GM18507 (cell line): Measurements from ENCODE around the gene DICER1.

ENCODE experiments used
- DNase-seq: peaks from one replicate; pipeline ENCODE4 v3.0.0; 2011; ENCODE audit warnings: low read depth; ENCODE audit not compliant: insufficient read length; ENCODE audit errors: extremely low spot score
- FAIRE-seq: peaks from 2 replicates; lab custom pipeline; 2011; peaks lifted over from hg19 to GRCh38; lab: Jason Lieb, UNC

DICER1 gene

GRCh38 chr14:95132760-95133159 lies 24.6 kb downstream of the DICER1 start:
- no peak for FAIRE-seq
- no peak for DNase-seq

GRCh38 chr14:95130549-95130948 lies 26.8 kb downstream of the DICER1 start:
- DNase-seq (no peak), FAIRE-seq (no peak)

- DNase-seq, result no peak
- no peak for FAIRE-seq
Observed at GRCh38 chr14:95128140-95128539, 29.2 kb downstream of the DICER1 start.

GRCh38 chr14:95127531-95127911 lies 29.8 kb downstream of the DICER1 start:
- no peak for FAIRE-seq
- DNase-seq, result no peak

GRCh38 chr14:95126906-95127530 lies 30.3 kb downstream of the DICER1 start:
- DNase-seq, result no peak
- FAIRE-seq, result no peak

GRCh38 chr14:95125915-95126314 lies 31.4 kb downstream of the DICER1 start:
- no peak for DNase-seq

GRCh38 chr14:95125221-95125620 lies 32.1 kb downstream of the DICER1 start:
- FAIRE-seq, result no peak

More at GRCh38 chr14:95125915-95126314, 31.4 kb downstream of the DICER1 start:
- FAIRE-seq, result no peak

GRCh38 chr14:95123891-95124579 lies 33.3 kb downstream of the DICER1 start:
- FAIRE-seq (no peak), DNase-seq (no peak)

More at GRCh38 chr14:95125221-95125620, 32.1 kb downstream of the DICER1 start:
- no peak for DNase-seq

- no peak for FAIRE-seq
- DNase-seq, result no peak
Observed at GRCh38 chr14:95122621-95122945, 34.7 kb downstream of the DICER1 start.

GRCh38 chr14:95121911-95122620 lies 35.3 kb downstream of the DICER1 start:
- DNase-seq (no peak), FAIRE-seq (no peak)

- FAIRE-seq, result no peak
- no peak for DNase-seq
Observed at GRCh38 chr14:95119336-95119735, 38.0 kb downstream of the DICER1 start.

- FAIRE-seq, result no peak
Observed at GRCh38 chr14:95117937-95118721, 39.2 kb downstream of the DICER1 start.

GRCh38 chr14:95113476-95113875 lies 43.9 kb downstream of the DICER1 start:
- FAIRE-seq, result no peak
- no peak for DNase-seq

More at GRCh38 chr14:95117937-95118721, 39.2 kb downstream of the DICER1 start:
- no peak for DNase-seq

- DNase-seq, result no peak
Observed at GRCh38 chr14:95111507-95112164, 45.7 kb downstream of the DICER1 start.

GRCh38 chr14:95110178-95110577 lies 47.2 kb downstream of the DICER1 start:
- FAIRE-seq (no peak), DNase-seq (no peak)

More at GRCh38 chr14:95111507-95112164, 45.7 kb downstream of the DICER1 start:
- no peak for FAIRE-seq

GRCh38 chr14:95107711-95108110 lies 49.6 kb downstream of the DICER1 start:
- no peak for FAIRE-seq

GRCh38 chr14:95106971-95107370 lies 50.4 kb downstream of the DICER1 start:
- DNase-seq (no peak), FAIRE-seq (no peak)

More at GRCh38 chr14:95107711-95108110, 49.6 kb downstream of the DICER1 start:
- no peak for DNase-seq

GRCh38 chr14:95104911-95105310 lies 52.4 kb downstream of the DICER1 start:
- DNase-seq (no peak), FAIRE-seq (no peak)

GRCh38 chr14:95102680-95103044 lies 54.7 kb downstream of the DICER1 start:
- DNase-seq, result no peak
- no peak for FAIRE-seq
